Measurements from ENCODE around the gene LRRC4C.

Gene LRRC4C

DNA sequence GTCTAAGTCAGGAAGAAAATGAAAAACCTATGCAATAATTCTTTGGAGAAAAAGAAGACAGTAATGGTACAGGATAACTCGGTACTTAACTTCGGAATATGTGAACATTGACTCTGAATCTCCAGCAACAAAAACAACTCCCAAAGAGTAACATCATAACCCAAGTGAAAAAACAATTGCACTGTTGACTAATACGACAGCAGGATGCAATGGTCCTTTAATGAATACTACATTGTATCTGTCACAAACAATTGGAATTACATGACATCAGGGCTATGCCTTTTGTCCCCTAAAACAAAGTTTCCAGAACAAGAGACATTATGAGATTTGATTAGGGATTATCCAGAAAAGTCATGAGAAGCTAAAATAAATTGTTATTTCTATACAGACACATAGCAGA, 1065.9 kb downstream of the LRRC4C start:
- Histone ChIP-seq H3K27me3 (replicated peaks; ENCODE audit: control insufficient read depth, insufficient read depth, low read length) (no peaks in the 10 kb centered on the region), H3K36me3 (ENCODE audit: control insufficient read depth, insufficient read depth, low read length, severe bottlenecking) (no peaks in the 10 kb centered on the region), H3K9me3 (ENCODE audit: control insufficient read depth, low read length) (no peaks in the 10 kb centered on the region), H3K4me3 (ENCODE audit: low read length) (no peak overlapping the region), H3K9ac (ENCODE audit: low read length) (no peak overlapping the region), H3K4me1 (ENCODE audit: control insufficient read depth, insufficient read depth, low read length) (peaks cover 2% of the 10 kb centered on the region)
- DNase-seq (ENCODE audit: low read depth), result no peak

DNA sequence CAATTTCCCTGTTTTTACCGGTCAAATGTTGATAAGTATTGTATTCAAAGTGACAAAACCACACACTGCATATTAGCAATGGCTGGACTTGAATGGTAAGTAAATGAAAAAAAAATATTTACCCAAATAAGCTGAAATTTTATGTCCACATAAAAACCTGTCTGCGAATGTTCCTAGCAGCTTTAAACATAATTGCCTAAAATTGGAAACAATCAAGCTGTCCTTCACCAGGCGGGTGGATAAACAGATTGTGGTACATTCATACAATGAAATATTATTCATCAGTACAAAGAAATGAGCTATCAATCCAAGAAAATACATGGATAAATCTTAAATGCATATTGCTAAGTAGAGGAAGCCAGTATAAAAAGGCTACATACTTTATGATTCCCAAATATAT, 1067.8 kb downstream of the LRRC4C start:
- Histone ChIP-seq H3K9me3 (ENCODE audit: control insufficient read depth, low read length) (no peaks in the 10 kb centered on the region), H3K36me3 (ENCODE audit: control insufficient read depth, insufficient read depth, low read length, severe bottlenecking) (no peaks in the 10 kb centered on the region), H3K4me1 (ENCODE audit: control insufficient read depth, insufficient read depth, low read length) (peaks cover 6% of the 10 kb centered on the region), H3K4me3 (ENCODE audit: low read length) (no peak overlapping the region), H3K27me3 (replicated peaks; ENCODE audit: control insufficient read depth, insufficient read depth, low read length) (no peaks in the 10 kb centered on the region), H3K9ac (ENCODE audit: low read length) (no peak overlapping the region)
- no peak for DNase-seq (ENCODE audit: low read depth)

DNA sequence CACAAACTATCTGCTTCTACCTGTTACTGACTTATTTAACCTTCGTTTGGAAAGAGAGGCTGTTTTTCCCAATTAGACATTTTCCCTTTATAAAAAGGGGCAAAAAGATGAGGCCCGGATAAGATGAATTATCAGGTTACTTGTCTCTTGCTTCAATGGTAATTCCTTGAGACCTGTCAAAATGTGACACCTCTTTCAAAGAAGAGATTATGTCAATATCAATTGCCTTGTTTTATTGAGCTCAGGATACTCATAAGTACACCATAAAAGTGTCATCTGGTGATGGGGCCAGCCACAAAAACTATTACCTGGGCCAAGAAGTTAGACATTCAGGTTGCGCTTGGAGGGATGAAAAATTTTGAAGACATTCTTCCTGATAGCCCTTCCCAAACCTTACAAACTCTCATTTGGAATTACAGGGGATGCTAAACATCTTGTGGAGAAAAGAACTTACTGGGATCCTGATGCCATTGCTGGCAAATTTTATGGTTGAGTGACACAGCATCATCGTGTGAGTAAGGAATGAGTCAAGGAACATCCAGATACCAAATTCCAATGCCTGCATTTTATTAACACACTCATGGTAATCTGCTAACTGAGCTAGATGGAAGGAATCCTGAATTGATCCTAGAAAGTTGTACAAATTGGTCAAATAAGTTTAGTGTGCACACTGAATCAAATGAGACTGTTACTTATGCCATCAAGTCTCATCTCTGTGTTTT, 1071.2 kb downstream of the LRRC4C start:
- Histone ChIP-seq H3K4me1 (ENCODE audit: control insufficient read depth, insufficient read depth, low read length) (peaks cover 10% of the 10 kb centered on the region), H3K36me3 (ENCODE audit: control insufficient read depth, insufficient read depth, low read length, severe bottlenecking) (no peaks in the 10 kb centered on the region), H3K9me3 (ENCODE audit: control insufficient read depth, low read length) (no peaks in the 10 kb centered on the region), H3K27me3 (replicated peaks; ENCODE audit: control insufficient read depth, insufficient read depth, low read length) (no peaks in the 10 kb centered on the region), H3K9ac (ENCODE audit: low read length) (no peak overlapping the region), H3K4me3 (ENCODE audit: low read length) (no peak overlapping the region)
- DNase-seq (ENCODE audit: low read depth), result peak; percentile 21

DNA sequence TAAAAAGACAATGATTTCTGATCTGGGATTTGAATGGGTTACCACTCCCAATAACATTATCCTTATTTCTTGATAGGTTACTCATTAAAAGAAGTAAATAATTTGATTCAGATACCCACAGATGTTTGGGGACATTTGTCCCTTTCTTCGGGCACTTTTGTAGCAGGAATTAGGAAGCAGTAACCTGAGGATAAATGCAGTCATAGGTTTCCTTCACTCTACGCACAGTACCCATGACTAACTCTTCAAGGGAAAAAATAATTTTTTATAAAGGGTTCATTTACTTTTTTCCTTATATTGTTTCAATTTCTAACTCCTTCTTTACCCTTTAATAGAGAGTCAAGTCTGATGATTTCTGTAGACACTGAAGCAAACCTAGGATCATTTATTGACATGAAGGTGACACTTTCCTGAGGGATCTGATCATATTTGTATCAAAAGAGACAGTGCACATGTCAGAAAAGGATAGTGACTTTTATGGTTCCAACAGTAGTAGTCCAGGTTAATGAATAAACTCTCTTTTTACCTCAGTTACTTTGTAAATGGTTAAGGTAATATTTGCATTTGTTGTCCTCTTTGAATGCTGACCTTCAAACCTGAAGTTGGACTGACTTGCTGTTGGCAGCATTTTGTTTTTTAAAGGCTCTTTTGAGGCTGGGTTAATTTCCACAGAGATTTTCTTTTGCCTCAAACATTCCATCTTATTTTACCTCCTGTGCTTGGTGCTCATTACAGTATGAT, 1072.0 kb downstream of the LRRC4C start:
- DNase-seq (ENCODE audit: low read depth), result no peak
- Histone ChIP-seq H3K9me3 (ENCODE audit: control insufficient read depth, low read length) (no peaks in the 10 kb centered on the region), H3K9ac (ENCODE audit: low read length) (no peak overlapping the region), H3K36me3 (ENCODE audit: control insufficient read depth, insufficient read depth, low read length, severe bottlenecking) (no peaks in the 10 kb centered on the region), H3K4me1 (ENCODE audit: control insufficient read depth, insufficient read depth, low read length) (peaks cover 10% of the 10 kb centered on the region), H3K27me3 (replicated peaks; ENCODE audit: control insufficient read depth, insufficient read depth, low read length) (no peaks in the 10 kb centered on the region), H3K4me3 (ENCODE audit: low read length) (no peak overlapping the region)

DNA sequence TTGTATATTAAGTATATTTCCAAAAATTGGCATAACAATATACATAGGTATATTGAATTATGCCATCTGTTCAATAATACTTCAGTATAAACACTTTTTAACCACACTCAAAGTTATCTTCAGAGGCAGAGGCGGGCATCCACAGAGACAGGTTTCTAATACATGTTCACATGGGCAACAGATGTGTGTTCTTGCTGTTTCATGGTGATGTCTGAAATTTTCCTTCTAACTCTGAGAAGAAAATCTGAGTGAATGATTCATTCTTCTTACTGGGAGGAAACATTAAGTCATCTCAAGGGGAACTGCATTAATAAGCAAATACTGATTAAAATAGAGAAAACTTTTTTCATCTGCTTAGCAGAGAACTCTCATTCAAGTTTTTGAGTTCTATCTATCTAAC, 1074.5 kb downstream of the LRRC4C start:
- peak; percentile 25 for DNase-seq (ENCODE audit: low read depth)
- Histone ChIP-seq H3K27me3 (replicated peaks; ENCODE audit: control insufficient read depth, insufficient read depth, low read length) (no peaks in the 10 kb centered on the region), H3K4me1 (ENCODE audit: control insufficient read depth, insufficient read depth, low read length) (peaks cover 10% of the 10 kb centered on the region), H3K9me3 (ENCODE audit: control insufficient read depth, low read length) (no peaks in the 10 kb centered on the region), H3K9ac (ENCODE audit: low read length) (no peak overlapping the region), H3K4me3 (ENCODE audit: low read length) (no peak overlapping the region), H3K36me3 (ENCODE audit: control insufficient read depth, insufficient read depth, low read length, severe bottlenecking) (no peaks in the 10 kb centered on the region)

DNA sequence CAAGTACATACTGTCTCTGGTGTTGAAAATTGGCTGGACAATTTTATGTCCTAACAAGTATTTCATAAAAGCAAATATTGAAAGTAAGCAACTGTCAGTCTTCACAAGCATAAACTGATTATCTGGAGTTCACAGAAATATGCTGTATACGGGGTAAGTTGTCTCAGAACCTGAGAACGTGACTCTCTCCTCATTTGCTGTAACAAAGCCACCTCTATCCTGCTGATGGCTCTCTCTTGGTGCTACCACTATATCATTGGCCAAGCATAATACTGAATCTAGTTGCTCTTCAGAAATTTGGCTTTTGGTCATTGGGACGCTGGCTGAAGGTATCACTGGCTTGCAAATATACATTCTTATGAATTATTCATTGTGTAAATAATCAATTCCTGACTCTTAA, 1078.0 kb downstream of the LRRC4C start:
- Histone ChIP-seq H3K4me3 (ENCODE audit: low read length) (no peak overlapping the region), H3K9me3 (ENCODE audit: control insufficient read depth, low read length) (no peaks in the 10 kb centered on the region), H3K36me3 (ENCODE audit: control insufficient read depth, insufficient read depth, low read length, severe bottlenecking) (no peaks in the 10 kb centered on the region), H3K27me3 (replicated peaks; ENCODE audit: control insufficient read depth, insufficient read depth, low read length) (no peaks in the 10 kb centered on the region), H3K9ac (ENCODE audit: low read length) (no peak overlapping the region), H3K4me1 (ENCODE audit: control insufficient read depth, insufficient read depth, low read length) (peaks cover 4% of the 10 kb centered on the region)
- DNase-seq (ENCODE audit: low read depth), result no peak

DNA sequence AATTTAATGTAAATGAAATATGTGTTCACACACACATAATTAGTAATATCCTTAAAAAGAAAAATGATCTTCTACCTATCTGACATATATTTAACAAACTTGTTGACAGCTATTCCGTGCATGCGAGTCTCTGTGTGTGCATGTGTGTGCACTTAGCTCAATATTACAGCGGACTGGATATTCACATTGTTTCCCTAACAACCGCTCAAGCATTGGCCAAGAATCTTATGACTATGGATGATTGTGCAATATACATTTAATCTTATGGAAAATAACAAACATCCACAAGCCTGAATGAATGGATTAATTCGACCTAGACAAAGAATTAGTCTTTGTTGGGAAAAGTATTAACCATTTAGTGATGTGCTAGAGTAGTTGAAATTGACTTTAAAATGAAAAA, 1078.6 kb downstream of the LRRC4C start:
- Histone ChIP-seq H3K27me3 (replicated peaks; ENCODE audit: control insufficient read depth, insufficient read depth, low read length) (no peaks in the 10 kb centered on the region), H3K9me3 (ENCODE audit: control insufficient read depth, low read length) (no peaks in the 10 kb centered on the region), H3K9ac (ENCODE audit: low read length) (no peak overlapping the region), H3K36me3 (ENCODE audit: control insufficient read depth, insufficient read depth, low read length, severe bottlenecking) (no peaks in the 10 kb centered on the region), H3K4me3 (ENCODE audit: low read length) (no peak overlapping the region), H3K4me1 (ENCODE audit: control insufficient read depth, insufficient read depth, low read length) (peaks cover 4% of the 10 kb centered on the region)
- DNase-seq (ENCODE audit: low read depth), result no peak

DNA sequence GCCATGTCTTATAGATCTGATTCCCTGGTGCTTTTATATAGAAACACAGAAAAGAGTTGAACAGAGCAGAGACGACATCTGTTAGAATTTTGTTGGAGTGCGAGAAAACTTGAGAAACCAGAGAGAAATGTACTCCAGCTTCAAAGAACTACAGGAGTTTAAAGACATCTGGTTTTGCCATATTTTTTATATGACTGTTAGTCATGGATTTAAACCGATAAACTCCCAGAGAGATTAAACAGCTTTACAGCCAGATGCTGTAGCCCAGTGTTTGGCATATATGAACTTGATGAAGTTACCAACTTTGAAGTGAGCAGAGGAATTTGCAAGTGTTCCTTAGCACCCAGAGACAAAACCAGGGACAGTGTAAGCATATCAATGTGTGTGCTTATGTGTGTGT, 1083.1 kb downstream of the LRRC4C start:
- Histone ChIP-seq H3K4me3 (ENCODE audit: low read length) (no peak overlapping the region), H3K4me1 (ENCODE audit: control insufficient read depth, insufficient read depth, low read length) (no peaks in the 10 kb centered on the region), H3K27me3 (replicated peaks; ENCODE audit: control insufficient read depth, insufficient read depth, low read length) (no peaks in the 10 kb centered on the region), H3K9ac (ENCODE audit: low read length) (no peak overlapping the region), H3K9me3 (ENCODE audit: control insufficient read depth, low read length) (no peaks in the 10 kb centered on the region), H3K36me3 (ENCODE audit: control insufficient read depth, insufficient read depth, low read length, severe bottlenecking) (no peaks in the 10 kb centered on the region)
- no peak for DNase-seq (ENCODE audit: low read depth)

DNA sequence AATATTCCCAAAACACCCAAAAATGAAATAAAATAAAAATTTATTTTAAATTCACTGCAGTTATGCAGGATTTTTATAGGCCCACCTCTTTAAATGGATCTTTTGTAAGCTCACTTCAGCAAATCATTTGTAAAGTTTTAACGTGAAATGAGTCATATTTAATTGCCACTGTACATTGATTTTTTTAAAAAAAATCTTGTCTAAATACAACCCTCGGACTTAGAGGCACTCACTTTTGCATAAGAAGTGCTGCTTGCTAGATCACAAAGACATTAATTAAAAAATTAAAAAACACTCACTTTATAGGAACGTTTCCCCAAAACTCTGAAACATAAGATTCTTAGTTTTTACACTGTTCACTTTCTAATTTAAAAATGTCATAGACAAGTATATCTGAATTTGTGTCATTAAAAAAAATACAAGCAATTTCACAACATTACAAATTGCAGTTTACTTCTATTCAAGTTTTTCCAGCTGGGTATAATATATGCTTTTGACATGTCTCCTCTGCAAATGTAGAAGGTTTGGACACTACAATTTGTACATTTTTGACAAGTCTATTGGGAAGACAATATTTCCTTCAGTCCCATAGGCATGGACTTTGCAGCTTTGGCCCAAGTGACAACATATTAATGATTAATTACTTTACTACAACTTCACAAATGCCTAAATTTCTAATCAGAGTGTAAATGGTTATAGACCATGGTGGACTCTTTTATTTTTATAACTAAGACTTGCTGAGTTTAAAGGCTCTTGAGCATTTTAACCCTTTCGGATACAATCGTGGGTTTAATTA, 1088.4 kb downstream of the LRRC4C start:
- Histone ChIP-seq H3K9me3 (ENCODE audit: control insufficient read depth, low read length) (no peaks in the 10 kb centered on the region), H3K9ac (ENCODE audit: low read length) (no peak overlapping the region), H3K36me3 (ENCODE audit: control insufficient read depth, insufficient read depth, low read length, severe bottlenecking) (no peaks in the 10 kb centered on the region), H3K4me3 (ENCODE audit: low read length) (no peak overlapping the region), H3K4me1 (ENCODE audit: control insufficient read depth, insufficient read depth, low read length) (no peaks in the 10 kb centered on the region), H3K27me3 (replicated peaks; ENCODE audit: control insufficient read depth, insufficient read depth, low read length) (no peaks in the 10 kb centered on the region)
- no peak for DNase-seq (ENCODE audit: low read depth)

DNA sequence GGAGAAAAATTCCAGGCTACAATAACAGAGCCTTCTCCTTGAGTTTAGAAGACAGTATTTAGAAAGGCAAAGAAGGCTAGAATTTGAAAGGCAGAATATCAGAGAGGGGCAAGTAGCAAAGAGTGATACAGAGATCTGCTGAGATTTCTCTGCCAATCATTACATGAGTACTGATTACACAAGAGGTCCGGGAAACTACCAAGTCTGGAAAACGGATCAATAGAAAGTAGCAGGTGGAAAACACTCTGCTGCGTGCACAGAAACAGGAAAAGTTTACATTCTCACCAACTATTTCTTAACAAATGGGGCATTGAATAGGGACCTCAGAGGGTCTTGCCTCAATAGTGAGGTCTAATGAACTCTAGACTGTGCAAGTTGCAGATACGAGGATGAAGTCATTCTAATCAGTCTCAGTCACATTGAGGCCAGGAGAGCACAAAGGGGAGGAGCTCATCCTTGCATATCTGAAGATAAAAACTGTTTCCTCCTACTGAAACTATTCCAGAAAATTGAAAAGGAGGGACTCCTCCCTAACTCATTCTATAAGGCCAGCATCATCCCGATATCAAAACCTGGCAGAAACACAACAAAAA, 1099.2 kb downstream of the LRRC4C start:
- no peak for DNase-seq (ENCODE audit: low read depth)
- Histone ChIP-seq H3K9me3 (ENCODE audit: control insufficient read depth, low read length) (no peaks in the 10 kb centered on the region), H3K4me1 (ENCODE audit: control insufficient read depth, insufficient read depth, low read length) (no peaks in the 10 kb centered on the region), H3K27me3 (replicated peaks; ENCODE audit: control insufficient read depth, insufficient read depth, low read length) (no peaks in the 10 kb centered on the region), H3K4me3 (ENCODE audit: low read length) (no peak overlapping the region), H3K9ac (ENCODE audit: low read length) (no peak overlapping the region), H3K36me3 (ENCODE audit: control insufficient read depth, insufficient read depth, low read length, severe bottlenecking) (no peaks in the 10 kb centered on the region)

DNA sequence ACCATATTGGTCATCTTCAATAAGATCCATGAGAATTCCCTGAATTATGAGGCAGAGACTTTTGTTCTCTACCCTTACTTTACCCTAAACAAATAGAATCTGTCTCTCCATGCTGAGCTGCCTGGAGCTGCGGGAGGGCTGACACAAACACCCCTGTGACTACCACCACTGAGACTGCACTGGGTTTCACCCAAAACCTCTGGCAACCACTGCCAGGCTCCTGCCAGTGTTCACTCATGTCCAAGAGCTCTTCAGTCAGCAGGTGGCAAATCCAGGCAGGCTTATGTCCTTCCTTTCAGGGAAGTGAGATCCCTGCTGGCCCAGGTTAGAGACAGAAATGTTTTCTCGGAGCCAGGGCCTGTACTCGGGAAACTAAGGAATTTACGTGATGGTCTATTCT, 1105.3 kb downstream of the LRRC4C start:
- no peak for DNase-seq (ENCODE audit: low read depth)
- H3K4me1 ChIP-seq (ENCODE audit: control insufficient read depth, insufficient read depth, low read length), result no peaks in the 10 kb centered on the region
- H3K27me3 ChIP-seq (replicated peaks; ENCODE audit: control insufficient read depth, insufficient read depth, low read length), result no peaks in the 10 kb centered on the region
- no peaks in the 10 kb centered on the region for H3K9me3 ChIP-seq (ENCODE audit: control insufficient read depth, low read length)
- no peak overlapping the region for H3K9ac ChIP-seq (ENCODE audit: low read length)
- no peaks in the 10 kb centered on the region for H3K36me3 ChIP-seq (ENCODE audit: control insufficient read depth, insufficient read depth, low read length, severe bottlenecking)
- H3K4me3 ChIP-seq (ENCODE audit: low read length), result no peak overlapping the region

All from adipocyte (in vitro differentiated cells).